ENCODE measurements around the gene ASIC2.

ASIC2 gene

DNA sequence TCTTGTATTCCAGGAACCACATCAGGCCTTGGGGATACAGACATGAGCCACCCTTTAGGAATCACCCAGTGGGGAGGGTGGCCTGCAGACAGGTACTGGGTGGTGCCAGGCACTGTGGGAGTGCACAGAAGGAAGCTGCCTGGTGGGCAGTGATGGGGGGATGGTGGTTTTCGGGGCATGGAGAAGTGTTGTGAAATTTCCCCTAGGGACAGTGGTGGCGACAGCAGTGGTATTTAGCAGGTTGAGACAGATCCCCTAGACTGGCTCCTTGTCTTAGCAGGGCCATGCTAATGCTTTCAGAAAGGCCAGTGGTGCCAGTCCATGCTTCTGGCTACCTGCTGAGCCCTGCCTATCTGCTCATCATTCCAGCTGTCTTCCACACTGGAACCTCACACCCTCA lies 171.8 kb downstream of the ASIC2 start:
- Mint-ChIP-seq H3K27ac (no peak overlapping the region), H3K36me3 (no peaks in the 10 kb centered on the region), H3K4me3 (no peak overlapping the region), H3K4me1 (ENCODE audit: low read depth) (no peaks in the 10 kb centered on the region), H3K9me3 (ENCODE audit: low read depth) (no peaks in the 10 kb centered on the region), H3K27me3 (peaks cover 3% of the 10 kb centered on the region)

- Mint-ChIP-seq H3K4me3 (no peak overlapping the region), H3K27ac (no peak overlapping the region), H3K27me3 (peaks cover 3% of the 10 kb centered on the region), H3K4me1 (ENCODE audit: low read depth) (no peaks in the 10 kb centered on the region), H3K36me3 (no peaks in the 10 kb centered on the region), H3K9me3 (ENCODE audit: low read depth) (no peaks in the 10 kb centered on the region)
Observed at GRCh38 chr17:33120103-33120502, 173.0 kb downstream of the ASIC2 start.

DNA sequence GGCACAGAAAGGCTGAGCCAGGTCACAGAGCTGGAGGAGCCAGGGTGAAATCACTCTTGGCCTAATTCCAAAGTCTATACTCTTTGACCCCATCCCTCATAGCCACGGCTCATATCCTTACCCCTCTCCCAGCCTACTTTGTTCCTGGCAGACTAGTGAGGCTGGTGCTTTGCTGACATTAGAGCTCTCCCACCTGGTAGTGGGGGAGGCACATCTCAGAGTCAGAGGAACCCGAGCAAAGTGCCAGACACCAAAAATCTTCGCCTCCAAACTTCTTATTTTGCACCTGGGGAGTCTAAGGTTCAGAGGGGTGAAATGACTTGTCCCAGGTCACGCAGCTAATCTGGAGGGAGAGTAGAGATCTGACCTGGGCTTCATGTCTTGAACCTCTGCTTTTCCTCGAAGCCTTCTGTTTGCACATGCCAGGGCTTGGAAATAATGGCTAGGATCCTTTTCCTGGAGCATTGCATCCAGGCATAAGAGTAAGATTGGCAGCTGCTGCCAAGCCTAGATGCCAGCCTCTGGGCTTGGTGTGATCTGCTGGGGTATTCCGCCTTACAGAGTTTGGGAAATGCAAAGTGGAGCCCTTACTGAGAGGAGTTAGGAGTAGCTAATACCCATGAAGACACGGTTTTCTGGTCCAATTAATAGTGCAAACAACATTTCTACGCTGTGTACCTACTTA lies 174.6 kb downstream of the ASIC2 start:
- Mint-ChIP-seq H3K27me3 (peaks cover 2% of the 10 kb centered on the region), H3K4me1 (ENCODE audit: low read depth) (no peaks in the 10 kb centered on the region), H3K4me3 (no peak overlapping the region), H3K27ac (no peak overlapping the region), H3K36me3 (no peaks in the 10 kb centered on the region), H3K9me3 (ENCODE audit: low read depth) (no peaks in the 10 kb centered on the region)

GRCh38 chr17:33116021-33116551 lies 177.0 kb downstream of the ASIC2 start:
- Mint-ChIP-seq H3K36me3 (no peaks in the 10 kb centered on the region), H3K27ac (no peak overlapping the region), H3K27me3 (peaks cover 11% of the 10 kb centered on the region), H3K4me1 (ENCODE audit: low read depth) (no peaks in the 10 kb centered on the region), H3K4me3 (no peak overlapping the region), H3K9me3 (ENCODE audit: low read depth) (no peaks in the 10 kb centered on the region)

- H3K27me3 Mint-ChIP-seq = peaks cover 15% of the 10 kb centered on the region
- no peaks in the 10 kb centered on the region for H3K9me3 Mint-ChIP-seq (ENCODE audit: low read depth)
- H3K36me3 Mint-ChIP-seq = no peaks in the 10 kb centered on the region
- no peak overlapping the region for H3K4me3 Mint-ChIP-seq
- no peaks in the 10 kb centered on the region for H3K4me1 Mint-ChIP-seq (ENCODE audit: low read depth)
- H3K27ac Mint-ChIP-seq = no peak overlapping the region
Observed at GRCh38 chr17:33115366-33115765, 177.7 kb downstream of the ASIC2 start.

DNA sequence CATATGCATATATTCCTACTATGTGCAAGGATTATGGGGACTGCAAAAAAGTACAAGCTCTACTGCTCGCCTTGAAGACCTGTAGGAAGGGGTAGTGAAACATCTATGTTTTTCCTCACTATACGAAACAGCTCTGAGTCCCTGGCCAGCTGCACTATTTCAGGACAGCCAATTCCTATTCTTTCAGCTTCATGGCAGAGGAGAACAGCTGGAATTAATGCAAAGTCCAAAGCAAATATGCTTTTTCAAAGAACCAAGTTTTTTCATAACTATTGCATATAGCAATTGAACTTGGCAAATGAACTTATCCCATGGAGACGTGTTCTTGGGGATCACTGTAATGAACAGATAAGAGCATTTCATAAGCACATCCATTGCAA lies 179.1 kb downstream of the ASIC2 start:
- no peaks in the 10 kb centered on the region for H3K9me3 Mint-ChIP-seq (ENCODE audit: low read depth)
- no peaks in the 10 kb centered on the region for H3K4me1 Mint-ChIP-seq (ENCODE audit: low read depth)
- H3K27ac Mint-ChIP-seq = no peak overlapping the region
- no peak overlapping the region for H3K4me3 Mint-ChIP-seq
- no peaks in the 10 kb centered on the region for H3K36me3 Mint-ChIP-seq
- H3K27me3 Mint-ChIP-seq = peaks cover 15% of the 10 kb centered on the region

GRCh38 chr17:33113276-33113990 lies 179.7 kb downstream of the ASIC2 start:
- Mint-ChIP-seq H3K4me1 (ENCODE audit: low read depth) (no peaks in the 10 kb centered on the region), H3K4me3 (no peak overlapping the region), H3K36me3 (no peaks in the 10 kb centered on the region), H3K27ac (no peak overlapping the region), H3K27me3 (peaks cover 15% of the 10 kb centered on the region), H3K9me3 (ENCODE audit: low read depth) (no peaks in the 10 kb centered on the region)

GRCh38 chr17:33112763-33113162 lies 180.3 kb downstream of the ASIC2 start:
- Mint-ChIP-seq H3K4me1 (ENCODE audit: low read depth) (no peaks in the 10 kb centered on the region), H3K27me3 (peaks cover 15% of the 10 kb centered on the region), H3K4me3 (no peak overlapping the region), H3K27ac (no peak overlapping the region), H3K9me3 (ENCODE audit: low read depth) (no peaks in the 10 kb centered on the region), H3K36me3 (no peaks in the 10 kb centered on the region)

DNA sequence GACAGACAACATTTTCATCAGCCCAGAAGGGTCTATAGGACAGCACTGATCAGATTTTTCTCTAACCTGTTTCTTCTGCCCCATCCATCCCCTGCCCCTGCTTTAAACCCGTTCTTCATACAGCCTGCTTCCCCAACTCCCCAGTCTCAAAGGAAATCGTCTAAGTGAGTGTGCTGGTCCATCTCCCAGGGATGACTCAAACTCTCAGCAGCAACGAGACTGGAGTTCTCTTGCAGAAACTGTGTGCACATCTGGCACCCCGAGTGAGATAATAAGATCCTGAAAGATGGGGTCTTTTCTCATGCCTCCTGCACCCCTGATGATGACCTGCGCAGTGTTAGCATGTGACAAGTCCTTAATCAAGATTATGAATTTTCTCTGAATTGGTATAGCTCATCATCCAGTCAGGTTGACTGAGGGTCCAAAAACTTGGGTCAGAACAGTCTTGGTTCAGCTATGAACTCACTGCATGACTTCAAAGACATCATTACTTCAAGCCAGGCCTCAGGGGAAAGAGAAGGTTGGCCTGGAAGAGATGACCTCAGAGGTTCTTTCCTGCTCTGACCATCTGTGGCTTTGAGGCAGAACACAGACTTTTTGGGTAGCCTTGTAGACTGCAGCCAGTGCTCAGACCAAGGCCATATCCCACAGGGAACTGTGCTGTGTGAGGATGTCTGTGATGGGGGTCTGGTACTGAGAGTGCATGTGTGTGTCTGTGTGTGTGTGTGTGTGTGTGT lies 183.6 kb downstream of the ASIC2 start:
- H3K4me3 Mint-ChIP-seq = no peak overlapping the region
- H3K36me3 Mint-ChIP-seq = no peaks in the 10 kb centered on the region
- no peaks in the 10 kb centered on the region for H3K4me1 Mint-ChIP-seq (ENCODE audit: low read depth)
- no peak overlapping the region for H3K27ac Mint-ChIP-seq
- H3K9me3 Mint-ChIP-seq (ENCODE audit: low read depth) = peaks cover 8% of the 10 kb centered on the region
- H3K27me3 Mint-ChIP-seq = peaks cover 22% of the 10 kb centered on the region

DNA sequence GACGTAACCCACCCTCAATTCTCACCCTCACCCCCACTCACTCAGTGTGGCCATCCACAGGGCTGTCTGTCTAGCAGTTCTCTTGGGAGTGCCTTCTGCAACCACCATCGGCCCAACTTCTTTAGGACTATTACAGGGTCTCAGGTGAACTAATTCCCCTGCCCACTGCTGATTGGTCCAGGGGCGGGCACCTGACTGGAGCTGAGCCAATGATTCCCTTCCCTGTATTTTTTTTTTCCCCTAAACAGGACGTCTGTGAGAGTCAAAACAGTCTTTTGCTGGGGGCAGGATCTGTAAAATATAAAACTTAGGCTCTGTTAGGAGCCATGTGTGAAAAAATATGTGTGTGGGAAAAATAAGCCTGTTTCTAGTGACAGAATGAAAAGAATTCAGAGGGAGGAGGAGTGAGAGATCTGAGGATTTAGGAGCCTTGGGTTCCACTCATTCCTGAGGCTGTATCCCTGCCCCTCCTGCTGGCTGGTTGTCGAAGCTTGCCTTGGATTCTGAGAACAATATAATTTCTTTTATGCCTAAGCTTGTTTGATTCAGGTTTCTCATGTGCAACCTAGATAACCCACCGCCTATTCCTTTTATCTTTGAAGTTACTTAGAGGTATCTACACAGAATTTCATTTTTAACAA lies 186.4 kb downstream of the ASIC2 start:
- H3K27me3 Mint-ChIP-seq = peaks cover 16% of the 10 kb centered on the region
- peaks cover 8% of the 10 kb centered on the region for H3K9me3 Mint-ChIP-seq (ENCODE audit: low read depth)
- H3K4me1 Mint-ChIP-seq (ENCODE audit: low read depth) = no peaks in the 10 kb centered on the region
- no peak overlapping the region for H3K4me3 Mint-ChIP-seq
- no peaks in the 10 kb centered on the region for H3K36me3 Mint-ChIP-seq
- H3K27ac Mint-ChIP-seq = no peak overlapping the region

DNA sequence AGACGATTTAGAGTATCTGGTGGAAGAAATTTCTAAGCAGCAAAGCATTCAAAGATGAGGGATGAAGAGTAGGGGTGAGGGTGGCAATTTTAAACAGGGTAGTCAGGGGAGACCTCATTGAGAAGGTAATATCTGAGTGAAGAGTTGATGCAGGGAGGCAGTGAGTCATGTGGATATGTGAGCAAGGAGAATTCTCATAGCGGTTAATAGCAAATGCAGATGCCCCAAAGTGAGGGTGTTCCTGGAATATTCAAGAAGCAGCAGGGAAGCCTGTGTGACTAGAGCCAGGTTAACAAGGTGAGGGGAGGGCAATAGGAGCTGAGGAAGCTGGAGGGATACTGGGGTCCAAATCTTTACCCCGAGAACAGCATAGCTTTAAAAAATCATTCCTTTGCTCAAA lies 187.2 kb downstream of the ASIC2 start:
- no peaks in the 10 kb centered on the region for H3K36me3 Mint-ChIP-seq
- H3K4me1 Mint-ChIP-seq (ENCODE audit: low read depth) = no peaks in the 10 kb centered on the region
- H3K9me3 Mint-ChIP-seq (ENCODE audit: low read depth) = peaks cover 8% of the 10 kb centered on the region
- H3K27me3 Mint-ChIP-seq = peaks cover 9% of the 10 kb centered on the region
- H3K27ac Mint-ChIP-seq = no peak overlapping the region
- H3K4me3 Mint-ChIP-seq = no peak overlapping the region

- Mint-ChIP-seq H3K36me3 (no peaks in the 10 kb centered on the region), H3K27ac (no peak overlapping the region), H3K9me3 (ENCODE audit: low read depth) (no peaks in the 10 kb centered on the region), H3K27me3 (peaks cover 4% of the 10 kb centered on the region), H3K4me3 (no peak overlapping the region), H3K4me1 (ENCODE audit: low read depth) (no peaks in the 10 kb centered on the region)
Observed at GRCh38 chr17:33099906-33100305, 193.2 kb downstream of the ASIC2 start.

- no peaks in the 10 kb centered on the region for H3K9me3 Mint-ChIP-seq (ENCODE audit: low read depth)
- H3K4me3 Mint-ChIP-seq = no peak overlapping the region
- no peaks in the 10 kb centered on the region for H3K36me3 Mint-ChIP-seq
- no peak overlapping the region for H3K27ac Mint-ChIP-seq
- H3K4me1 Mint-ChIP-seq (ENCODE audit: low read depth) = no peaks in the 10 kb centered on the region
- H3K27me3 Mint-ChIP-seq = peaks cover 5% of the 10 kb centered on the region
Observed at GRCh38 chr17:33099252-33099651, 193.8 kb downstream of the ASIC2 start.

DNA sequence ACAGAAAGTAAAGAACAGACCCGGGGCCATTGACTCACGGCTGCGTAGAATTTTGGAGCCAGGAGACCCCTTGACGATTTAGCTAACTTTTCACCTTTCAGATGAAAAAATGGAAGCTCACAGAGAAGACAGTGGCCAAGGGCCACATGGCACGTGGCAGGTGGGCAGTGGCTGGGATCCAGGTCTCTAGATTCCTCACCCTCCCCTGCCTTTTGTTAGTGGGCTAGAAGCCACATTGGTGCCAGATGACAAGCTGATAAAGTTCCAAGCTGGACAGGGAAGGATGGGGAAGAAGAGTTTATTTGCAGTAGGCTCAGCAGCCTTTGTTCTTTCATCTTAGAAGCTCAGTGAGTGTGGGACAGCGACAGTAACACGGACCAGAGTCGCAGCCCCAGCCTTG lies 195.7 kb downstream of the ASIC2 start:
- Mint-ChIP-seq H3K36me3 (no peaks in the 10 kb centered on the region), H3K27ac (no peak overlapping the region), H3K9me3 (ENCODE audit: low read depth) (no peaks in the 10 kb centered on the region), H3K4me1 (ENCODE audit: low read depth) (no peaks in the 10 kb centered on the region), H3K27me3 (peaks cover 5% of the 10 kb centered on the region), H3K4me3 (no peak overlapping the region)

DNA sequence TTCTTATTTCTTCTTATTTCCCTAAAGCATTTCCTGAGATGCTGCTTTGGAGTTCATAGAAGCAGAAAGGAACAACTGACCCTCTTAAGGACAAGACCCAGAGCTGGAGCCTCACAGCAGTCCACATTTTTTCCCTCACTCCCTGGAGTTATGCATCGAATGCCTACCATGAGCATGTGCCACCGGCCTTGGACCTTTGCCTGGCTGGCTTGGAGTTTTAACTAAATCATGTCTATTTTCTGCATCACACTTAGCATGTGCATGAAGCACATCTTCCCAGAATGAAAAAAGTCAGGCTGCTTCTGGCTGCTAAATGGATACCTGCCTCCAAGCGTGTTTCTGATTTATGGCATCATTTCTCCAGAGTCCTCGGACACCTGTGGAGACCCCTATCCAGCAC lies 196.9 kb downstream of the ASIC2 start:
- no peak overlapping the region for H3K4me3 Mint-ChIP-seq
- H3K4me1 Mint-ChIP-seq (ENCODE audit: low read depth) = no peaks in the 10 kb centered on the region
- peaks cover 5% of the 10 kb centered on the region for H3K27me3 Mint-ChIP-seq
- no peaks in the 10 kb centered on the region for H3K9me3 Mint-ChIP-seq (ENCODE audit: low read depth)
- H3K27ac Mint-ChIP-seq = no peak overlapping the region
- H3K36me3 Mint-ChIP-seq = no peaks in the 10 kb centered on the region
